GM12878 (cell line): ENCODE measurements around the gene HS6ST3.

Experiments used
- CBX5 ChIP-seq: sonication (generic); IDR thresholded peaks from 2 replicates; pipeline ENCODE4 v1.6.1; 2016; ENCODE audit warnings: low read depth, moderate library complexity, mild to moderate bottlenecking, inconsistent platforms
- CREB1 ChIP-seq: IDR thresholded peaks from 2 replicates; pipeline ENCODE4 v1.6.1; 2012; ENCODE audit warnings: low read depth, mild to moderate bottlenecking, inconsistent platforms
- HCFC1 ChIP-seq: fragments of 150-350 bp; IDR thresholded peaks from 2 replicates; pipeline ENCODE4 v1.6.1; 2014; ENCODE audit warnings: low read length
- POLR2A ChIP-seq: IDR thresholded peaks from 2 replicates; pipeline ENCODE4 v1.6.1; 2011; ENCODE audit warnings: low read depth, mild to moderate bottlenecking, low read length
- POLR2AphosphoS5 ChIP-seq: IDR thresholded peaks from 2 replicates; pipeline ENCODE4 v1.6.1; 2011; ENCODE audit warnings: mild to moderate bottlenecking, low read length, inconsistent platforms
- TCF7 ChIP-seq: IDR thresholded peaks from 2 replicates; pipeline ENCODE4 v1.6.1; 2014; ENCODE audit warnings: antibody characterized with exemption, borderline replicate concordance
- TF ChIP-seq, protein P1 (sequence below): IDR thresholded peaks from 2 replicates; pipeline ENCODE4 v1.6.1; 2011; ENCODE audit warnings: low read depth, low read length, improper control_type of control experiment, borderline replicate concordance
- TF ChIP-seq, protein P2 (sequence below): fragments of 450-650 bp; IDR thresholded peaks from 2 replicates; pipeline ENCODE4 v1.6.1; 2016; ENCODE audit warnings: mild to moderate bottlenecking

DNA sequence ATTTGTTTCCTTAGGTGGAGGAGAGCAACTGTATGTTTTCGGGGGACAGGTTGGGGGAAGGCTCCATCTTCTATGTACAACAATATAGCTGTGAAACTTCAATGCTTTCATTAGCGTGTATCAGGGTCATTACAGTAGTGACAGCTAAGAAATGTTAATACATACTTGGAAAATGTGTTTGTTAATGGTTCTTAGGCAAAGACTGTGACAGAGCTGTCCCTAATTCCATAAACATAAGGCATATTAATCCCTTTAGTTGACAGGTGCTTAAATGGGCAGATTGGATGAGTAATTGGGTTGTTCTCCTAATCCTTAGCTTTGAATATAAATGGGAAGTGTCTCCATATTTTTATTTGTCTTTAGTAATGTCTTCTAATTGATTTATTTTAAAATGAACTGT is 313.7 kb downstream of the HS6ST3 start:
- no peak for TF ChIP-seq TCF7
- TF ChIP-seq, protein P1, sequence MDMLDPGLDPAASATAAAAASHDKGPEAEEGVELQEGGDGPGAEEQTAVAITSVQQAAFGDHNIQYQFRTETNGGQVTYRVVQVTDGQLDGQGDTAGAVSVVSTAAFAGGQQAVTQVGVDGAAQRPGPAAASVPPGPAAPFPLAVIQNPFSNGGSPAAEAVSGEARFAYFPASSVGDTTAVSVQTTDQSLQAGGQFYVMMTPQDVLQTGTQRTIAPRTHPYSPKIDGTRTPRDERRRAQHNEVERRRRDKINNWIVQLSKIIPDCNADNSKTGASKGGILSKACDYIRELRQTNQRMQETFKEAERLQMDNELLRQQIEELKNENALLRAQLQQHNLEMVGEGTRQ: no peak
- no peak for TF ChIP-seq POLR2A
- TF ChIP-seq POLR2AphosphoS5: no peak
- no peak for TF ChIP-seq CBX5
- TF ChIP-seq CREB1: no peak
- TF ChIP-seq HCFC1: no peak
- TF ChIP-seq, protein P2, sequence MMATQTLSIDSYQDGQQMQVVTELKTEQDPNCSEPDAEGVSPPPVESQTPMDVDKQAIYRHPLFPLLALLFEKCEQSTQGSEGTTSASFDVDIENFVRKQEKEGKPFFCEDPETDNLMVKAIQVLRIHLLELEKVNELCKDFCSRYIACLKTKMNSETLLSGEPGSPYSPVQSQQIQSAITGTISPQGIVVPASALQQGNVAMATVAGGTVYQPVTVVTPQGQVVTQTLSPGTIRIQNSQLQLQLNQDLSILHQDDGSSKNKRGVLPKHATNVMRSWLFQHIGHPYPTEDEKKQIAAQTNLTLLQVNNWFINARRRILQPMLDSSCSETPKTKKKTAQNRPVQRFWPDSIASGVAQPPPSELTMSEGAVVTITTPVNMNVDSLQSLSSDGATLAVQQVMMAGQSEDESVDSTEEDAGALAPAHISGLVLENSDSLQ: no peak
